Upper lobe of left lung (tissue), 6 donors: ENCODE data around the gene GIT2. TPM values are rescaled to one million over a fixed set of nuclear protein-coding genes. Genes with fewer than 3 reads are reported as not detected.

Experiments used
- ATAC-seq, 2 donors: fragments of 200-7000 bp; cut with Tn5 transposase; one replicate each; pipeline ENCODE4 v1.9.1; 2022; ENCODE audit warnings: mild to moderate bottlenecking in 2 of 2, moderate library complexity in 2 of 2; ENCODE audit not compliant: low FRiP score in 2 of 2
- DNase-seq, 2 donors: peaks; one replicate each; pipeline ENCODE4 v3.0.0-alpha.2; 2019 to 2020
- H3K27ac ChIP-seq, 4 donors: fragments of 200-600 bp; sonication (generic); one replicate each; pipeline ENCODE4 v1.5.1; 2016 to 2019
- H3K27me3 ChIP-seq, 4 donors: fragments of 200-600 bp; sonication (generic); one replicate each; pipeline ENCODE4 v1.5.1; 2017 to 2019
- H3K36me3 ChIP-seq, 4 donors: fragments of 200-600 bp; sonication (generic); one replicate each; pipeline ENCODE4 v1.5.1; 2016 to 2019
- H3K4me1 ChIP-seq, 4 donors: fragments of 200-600 bp; sonication (generic); one replicate each; pipeline ENCODE4 v1.5.1; 2018 to 2019
- H3K4me3 ChIP-seq, 4 donors: fragments of 200-600 bp; sonication (generic); one replicate each; pipeline ENCODE4 v1.5.1; 2017 to 2019; ENCODE audit warnings: mild to moderate bottlenecking in 2 of 4, moderate library complexity in 1 of 4
- H3K9me3 ChIP-seq, 4 donors: fragments of 200-600 bp; sonication (generic); one replicate each; pipeline ENCODE4 v1.5.1; 2018 to 2019
- EP300 ChIP-seq, 4 donors: sonication (generic); formaldehyde crosslinking; IDR thresholded peaks; one replicate each; pipeline ENCODE4 v1.5.1; 2017; ENCODE audit warnings: antibody characterized with exemption in 4 of 4, control low read depth in 2 of 4
- POLR2A ChIP-seq, 4 donors: fragments of 450-650 bp; IDR thresholded peaks; one replicate each; pipeline ENCODE4 v1.5.1; 2016 to 2017; ENCODE audit warnings: antibody characterized with exemption in 4 of 4, mild to moderate bottlenecking in 2 of 4
- POLR2AphosphoS5 ChIP-seq, 2 donors: sonication (generic); formaldehyde crosslinking; IDR thresholded peaks; one replicate each; pipeline ENCODE4 v1.5.1; 2017; ENCODE audit warnings: antibody characterized with exemption in 2 of 2
- WGBS, 2 donors: methylation state at CpG; one replicate each; pipeline ENCODE4 v1.1.5; 2017 to 2018; 5-methylcytosine and 5-hydroxymethylcytosine counted together
- total RNA-seq, 6 donors: library from RNA; depleted of rRNA in 4 of 6; stranded (reverse); fragments of >200 nt in 4 of 6; gene quantifications; one replicate each; pipeline versions ENCODE4 v1.1.0 to v1.2.1, GENCODE V29; 2016 to 2021
- TF ChIP-seq, protein P1 (sequence below), 6 experiments: fragments of 450-650 bp in 4 of 6; fragments of 200-600 bp in 2 of 6; sonication (generic) in 2 of 6; IDR thresholded peaks; one replicate each; pipeline ENCODE4 v1.5.1; 2016 to 2019; ENCODE audit warnings: antibody characterized with exemption in 6 of 6
- donor health status: DM: no; HTN: no; CAD: no; lungs with moderate emphysema.
- donor health status: DM: no; HTN: yes; CAD: no; lungs with severe emphysema.

GIT2 gene
- total RNA-seq, 6 donors from 2014 or later = 45.1 to 89.1 (median 55.3) TPM

DNA sequence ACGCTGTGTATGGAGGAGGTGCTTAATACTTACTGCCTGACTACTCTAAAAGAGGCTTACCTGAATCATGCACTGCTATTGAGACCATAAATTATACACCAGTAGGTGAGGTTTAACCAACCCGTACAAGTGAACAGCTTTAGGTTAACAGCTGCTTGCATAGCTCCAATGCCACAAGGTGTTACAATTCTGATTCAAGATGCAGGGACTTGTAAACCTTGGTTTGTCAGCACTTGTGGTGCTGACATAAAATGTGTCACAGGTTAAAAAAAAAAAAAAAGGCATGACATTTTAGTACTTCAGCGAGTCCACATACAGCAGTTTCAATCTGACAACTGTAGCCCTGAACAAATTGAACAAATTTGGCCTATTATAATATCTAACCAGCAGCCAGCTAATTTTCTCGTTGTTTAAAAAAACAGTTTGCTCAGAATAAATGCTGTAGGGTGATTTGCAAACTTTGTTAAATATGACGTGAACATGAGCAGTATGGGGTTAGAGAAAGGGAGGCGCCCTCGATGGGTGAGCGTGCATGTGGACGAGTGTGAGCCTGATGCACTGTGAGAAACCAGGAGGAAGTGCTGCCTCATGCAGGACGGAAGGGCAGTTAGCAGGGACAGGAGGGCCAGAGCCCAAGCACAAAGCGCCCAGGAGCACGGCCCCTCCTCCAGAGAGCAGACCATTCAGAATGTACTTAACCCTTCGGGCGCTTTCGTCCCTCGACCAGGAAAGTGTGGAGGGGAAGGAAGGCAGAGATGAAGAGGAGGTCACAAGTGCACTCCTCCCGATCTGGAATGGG is 51.4 kb downstream of the GIT2 start:
- peak overlapping the region in 2 of 4 donors; percentile 2 to 58 for H3K27ac ChIP-seq
- no peaks in the 10 kb centered on the region for H3K9me3 ChIP-seq
- ATAC-seq (peak in 1 of 2 donors; percentile 43), DNase-seq (peak in 1 of 2 donors; percentile 23)
- H3K4me1 ChIP-seq = peaks cover 16 to 31% (median 24%) of the 10 kb centered on the region in 4 donors
- no peaks in the 10 kb centered on the region for H3K27me3 ChIP-seq
- TF ChIP-seq EP300 (IDR thresholded peaks at IDR 0.05) = no peak
- no peak for TF ChIP-seq POLR2AphosphoS5 (IDR thresholded peaks at IDR 0.05)
- TF ChIP-seq, protein P1, sequence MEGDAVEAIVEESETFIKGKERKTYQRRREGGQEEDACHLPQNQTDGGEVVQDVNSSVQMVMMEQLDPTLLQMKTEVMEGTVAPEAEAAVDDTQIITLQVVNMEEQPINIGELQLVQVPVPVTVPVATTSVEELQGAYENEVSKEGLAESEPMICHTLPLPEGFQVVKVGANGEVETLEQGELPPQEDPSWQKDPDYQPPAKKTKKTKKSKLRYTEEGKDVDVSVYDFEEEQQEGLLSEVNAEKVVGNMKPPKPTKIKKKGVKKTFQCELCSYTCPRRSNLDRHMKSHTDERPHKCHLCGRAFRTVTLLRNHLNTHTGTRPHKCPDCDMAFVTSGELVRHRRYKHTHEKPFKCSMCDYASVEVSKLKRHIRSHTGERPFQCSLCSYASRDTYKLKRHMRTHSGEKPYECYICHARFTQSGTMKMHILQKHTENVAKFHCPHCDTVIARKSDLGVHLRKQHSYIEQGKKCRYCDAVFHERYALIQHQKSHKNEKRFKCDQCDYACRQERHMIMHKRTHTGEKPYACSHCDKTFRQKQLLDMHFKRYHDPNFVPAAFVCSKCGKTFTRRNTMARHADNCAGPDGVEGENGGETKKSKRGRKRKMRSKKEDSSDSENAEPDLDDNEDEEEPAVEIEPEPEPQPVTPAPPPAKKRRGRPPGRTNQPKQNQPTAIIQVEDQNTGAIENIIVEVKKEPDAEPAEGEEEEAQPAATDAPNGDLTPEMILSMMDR (IDR thresholded peaks at IDR 0.05) = no peak
- no peak for TF ChIP-seq POLR2A (IDR thresholded peaks at IDR 0.05)
- no peak overlapping the region for H3K4me3 ChIP-seq
- peaks cover 0 to 48% (median 15%) of the 10 kb centered on the region in 4 donors for H3K36me3 ChIP-seq
- 37 to 38% methylated on average over 16 to 17 of the region's 17 CpGs for WGBS, 2 donors

DNA sequence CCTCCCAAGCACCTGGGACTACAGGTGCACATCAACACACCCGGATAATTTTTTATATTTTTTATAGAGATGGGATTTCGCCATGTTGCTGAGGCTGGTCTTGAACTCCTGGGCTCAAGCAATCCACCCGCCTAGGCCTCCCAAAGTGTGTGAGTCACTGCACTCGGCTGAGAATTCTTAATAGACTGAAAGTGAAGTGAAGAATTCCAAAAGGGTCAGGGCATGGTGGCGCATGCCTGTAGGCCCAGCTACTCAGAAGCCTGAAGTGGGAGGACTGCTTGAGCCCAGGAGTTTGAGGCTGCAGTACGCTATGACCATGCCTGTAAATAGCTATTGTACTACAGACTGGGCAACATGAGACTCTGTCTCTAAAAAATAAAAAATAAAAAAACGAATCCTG is 52.4 kb downstream of the GIT2 start:
- Histone ChIP-seq H3K36me3 (peaks cover 2 to 48% (median 17%) of the 10 kb centered on the region in 4 donors), H3K27ac (no peak overlapping the region), H3K4me3 (no peak overlapping the region), H3K27me3 (no peaks in the 10 kb centered on the region), H3K9me3 (no peaks in the 10 kb centered on the region), H3K4me1 (peaks cover 16 to 31% (median 22%) of the 10 kb centered on the region in 4 donors)
- no peak for TF ChIP-seq EP300 (IDR thresholded peaks at IDR 0.05)
- no peak for TF ChIP-seq POLR2A (IDR thresholded peaks at IDR 0.05)
- TF ChIP-seq POLR2AphosphoS5 (IDR thresholded peaks at IDR 0.05) = no peak
- TF ChIP-seq, protein P1 (IDR thresholded peaks at IDR 0.05) = no peak
- WGBS, 2 donors = 88 to 93% methylated on average over 7 of the region's 7 CpGs
- DNase-seq (no peak), ATAC-seq (no peak)

DNA sequence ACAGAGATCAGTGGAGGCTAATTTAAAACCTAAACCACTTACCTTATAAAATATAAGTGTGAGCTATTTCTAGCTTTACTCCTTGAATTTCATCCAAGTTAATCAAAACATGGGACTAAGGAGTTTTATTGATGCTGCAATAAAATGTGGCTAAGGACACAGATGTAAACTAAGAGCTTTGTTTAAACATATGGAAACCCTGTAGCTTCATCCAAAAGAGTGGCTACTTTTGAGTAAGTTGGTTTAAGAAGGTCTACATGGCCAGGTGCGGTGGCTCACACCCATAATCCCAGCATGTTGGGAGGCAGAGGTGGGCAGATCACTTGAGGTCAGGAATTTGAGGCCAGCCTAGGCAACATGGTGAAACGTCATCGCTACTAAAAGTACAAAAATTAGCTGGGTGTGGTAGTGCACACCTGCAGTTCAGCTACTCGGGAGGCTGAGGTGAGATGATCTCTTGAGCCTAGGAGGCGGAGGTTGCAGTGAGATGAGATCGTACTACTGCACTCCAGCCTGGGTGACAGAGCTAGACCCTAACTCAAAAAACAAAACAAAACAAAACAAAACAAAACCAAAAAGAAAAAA is 55.7 kb downstream of the GIT2 start:
- TF ChIP-seq POLR2AphosphoS5 (IDR thresholded peaks at IDR 0.05) = no peak
- TF ChIP-seq, protein P1 (IDR thresholded peaks at IDR 0.05) = no peak
- TF ChIP-seq EP300 (IDR thresholded peaks at IDR 0.05) = no peak
- no peak for TF ChIP-seq POLR2A (IDR thresholded peaks at IDR 0.05)
- peaks cover 15 to 58% (median 25%) of the 10 kb centered on the region in 4 donors for H3K36me3 ChIP-seq
- WGBS, 2 donors = 90 to 92% methylated on average over 6 of the region's 6 CpGs

DNA sequence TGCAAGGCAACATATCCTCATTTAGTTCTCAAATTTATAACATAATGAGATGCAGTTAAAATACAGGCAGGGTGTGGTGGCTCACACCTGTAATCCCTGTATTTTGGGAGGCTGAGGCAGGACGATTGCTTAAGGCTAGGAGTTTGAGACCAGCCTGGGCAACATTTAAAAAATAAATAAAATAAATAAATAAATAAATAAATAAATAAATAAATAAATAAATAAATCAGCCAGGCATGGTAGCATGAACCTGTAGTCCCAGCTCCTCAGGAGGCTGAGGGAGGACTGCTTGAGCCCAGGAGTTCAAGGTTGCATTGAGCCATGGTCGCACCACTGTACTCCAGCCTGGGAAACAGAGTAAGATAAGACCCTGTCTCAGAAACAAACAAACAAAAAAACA is 56.7 kb downstream of the GIT2 start:
- Histone ChIP-seq H3K36me3 (peaks cover 15 to 58% (median 26%) of the 10 kb centered on the region in 4 donors), H3K4me1 (no peaks in the 10 kb centered on the region), H3K27me3 (no peaks in the 10 kb centered on the region), H3K9me3 (no peaks in the 10 kb centered on the region), H3K4me3 (no peak overlapping the region), H3K27ac (no peak overlapping the region)
- TF ChIP-seq, protein P1 (IDR thresholded peaks at IDR 0.05) = no peak
- TF ChIP-seq POLR2AphosphoS5 (IDR thresholded peaks at IDR 0.05) (no peak), POLR2A (IDR thresholded peaks at IDR 0.05) (no peak), EP300 (IDR thresholded peaks at IDR 0.05) (no peak)
- DNase-seq (no peak), ATAC-seq (no peak)
- 85 to 94% methylated on average over 2 of the region's 2 CpGs for WGBS, 2 donors

More for the DNA sequence above, 55.7 kb downstream of the GIT2 start:
- no peak overlapping the region for H3K27ac ChIP-seq
- H3K9me3 ChIP-seq = no peaks in the 10 kb centered on the region
- no peaks in the 10 kb centered on the region for H3K27me3 ChIP-seq
- DNase-seq = no peak
- no peak overlapping the region for H3K4me3 ChIP-seq
- H3K4me1 ChIP-seq = peaks cover under 1 to 8% (median 6%) of the 10 kb centered on the region in 4 donors
- no peak for ATAC-seq
